Measurements from ENCODE around the gene MPP3.

MPP3 gene

GRCh38 chr17:43756201-43756600, 76.7 kb downstream of the MPP3 start:
- DNase-seq (ENCODE audit: extremely low read depth in 1 of 2, low read depth in 1 of 2): no peak

GRCh38 chr17:43755389-43755875, 77.5 kb downstream of the MPP3 start:
- DNase-seq (ENCODE audit: extremely low read depth in 1 of 2, low read depth in 1 of 2): no peak

GRCh38 chr17:43754947-43755346, 78.0 kb downstream of the MPP3 start:
- DNase-seq (ENCODE audit: extremely low read depth in 1 of 2, low read depth in 1 of 2): no peak

- DNase-seq (ENCODE audit: extremely low read depth in 1 of 2, low read depth in 1 of 2): no peak
These were observed 79.3 kb downstream of the MPP3 start for GRCh38 chr17:43753493-43754129.
